Omental fat pad (tissue), 4 donors: Measurements from ENCODE around the gene SNRNP25. TPM values are rescaled to one million over a fixed set of nuclear protein-coding genes. Genes with fewer than 3 reads are reported as not detected.

Experiments used
- ATAC-seq: fragments of 150-250 bp; one replicate; pipeline ENCODE4 v1.9.1; 2016; ENCODE audit warnings: mild to moderate bottlenecking, moderate library complexity; ENCODE audit not compliant: low FRiP score
- DNase-seq: peaks from one replicate; pipeline ENCODE4 v3.0.0-alpha.2; 2019; ENCODE audit warnings: low spot score
- CTCF ChIP-seq, 3 donors: fragments of 450-650 bp; IDR thresholded peaks; one replicate each; pipeline ENCODE4 v1.5.1; 2016 to 2017; ENCODE audit warnings: antibody characterized with exemption in 3 of 3, mild to moderate bottlenecking in 3 of 3, moderate library complexity in 2 of 3
- total RNA-seq, 4 donors: library from RNA; depleted of rRNA; stranded (reverse); fragments of >200 nt; gene quantifications; one replicate each; pipeline ENCODE4 v1.1.0, GENCODE V29; 2016

The SNRNP25 gene
- total RNA-seq, 4 donors from 2014 or later, result 14.1 to 20.3 (median 17.6) TPM

GRCh38 chr16:85865-86264, 32.2 kb downstream of the SNRNP25 start:
- no peak for DNase-seq
- ATAC-seq, result no peak
- TF ChIP-seq CTCF (IDR thresholded peaks at IDR 0.05), result no peak

- DNase-seq, result no peak
- TF ChIP-seq CTCF (IDR thresholded peaks at IDR 0.05), result no peak
- ATAC-seq, result no peak
Measured at GRCh38 chr16:86483-86952, 32.9 kb downstream of the SNRNP25 start.

GRCh38 chr16:88613-89012, 35.0 kb downstream of the SNRNP25 start:
- ATAC-seq (no peak), DNase-seq (no peak)
- no peak for TF ChIP-seq CTCF (IDR thresholded peaks at IDR 0.05)

- DNase-seq, result no peak
- no peak for TF ChIP-seq CTCF (IDR thresholded peaks at IDR 0.05)
- ATAC-seq, result no peak
Measured at GRCh38 chr16:89391-90302, 36.0 kb downstream of the SNRNP25 start.

- no peak for TF ChIP-seq CTCF (IDR thresholded peaks at IDR 0.05)
- ATAC-seq (no peak), DNase-seq (no peak)
Measured at GRCh38 chr16:91484-91883, 37.9 kb downstream of the SNRNP25 start.

GRCh38 chr16:92431-93339, 39.1 kb downstream of the SNRNP25 start:
- ATAC-seq, result no peak
- no peak for DNase-seq
- no peak for TF ChIP-seq CTCF (IDR thresholded peaks at IDR 0.05)
